H9 (cell line): Measurements from ENCODE around the gene SERPINE3. TPM values are rescaled to one million over a fixed set of nuclear protein-coding genes. Genes with fewer than 3 reads are reported as not detected.

Source experiments
- DNase-seq: peaks from one replicate; pipeline ENCODE4 v3.0.0-alpha.2; 2017
- H2AFZ ChIP-seq: one replicate; pipeline ENCODE4 v1.6.1; 2013; ENCODE audit warnings: mild to moderate bottlenecking, low read length, control low read depth, moderate library complexity
- H2AK5ac ChIP-seq: 2 replicates; pipeline ENCODE4 v1.6.1; 2013; ENCODE audit warnings: low read length, control low read depth, mixed read lengths; ENCODE audit not compliant: insufficient read length
- H2BK120ac ChIP-seq: one replicate; pipeline ENCODE4 v1.6.1; 2013; ENCODE audit warnings: low read depth, mild to moderate bottlenecking, low read length, control low read depth, inconsistent platforms; ENCODE audit not compliant: poor library complexity, severe bottlenecking
- H2BK12ac ChIP-seq: 2 replicates; pipeline ENCODE4 v1.6.1; 2013; ENCODE audit warnings: low read length, control low read depth, mixed read lengths, low read depth; ENCODE audit not compliant: insufficient read length
- H2BK15ac ChIP-seq: 2 replicates; pipeline ENCODE4 v1.6.1; 2013; ENCODE audit warnings: low read depth, low read length, control low read depth
- H2BK20ac ChIP-seq: one replicate; pipeline ENCODE4 v1.6.1; 2013; ENCODE audit warnings: low read depth, mild to moderate bottlenecking, low read length, control low read depth, inconsistent platforms; ENCODE audit not compliant: poor library complexity, severe bottlenecking
- H2BK5ac ChIP-seq: 2 replicates; pipeline ENCODE4 v1.6.1; 2013; ENCODE audit warnings: low read length, control low read depth, mixed read lengths; ENCODE audit not compliant: insufficient read length
- H3K14ac ChIP-seq: 2 replicates; pipeline ENCODE4 v1.6.1; 2013; ENCODE audit warnings: low read length, control low read depth; ENCODE audit not compliant: insufficient read depth
- H3K18ac ChIP-seq: 2 replicates; pipeline ENCODE4 v1.6.1; 2013; ENCODE audit warnings: low read depth, mild to moderate bottlenecking, mixed read lengths, low read length, control low read depth; ENCODE audit not compliant: insufficient read length
- H3K23ac ChIP-seq: 2 replicates; pipeline ENCODE4 v1.6.1; 2013; ENCODE audit warnings: low read length, control low read depth, mixed read lengths, low read depth; ENCODE audit not compliant: insufficient read length
- H3K23me2 ChIP-seq: 2 replicates; pipeline ENCODE4 v1.6.1; 2013; ENCODE audit warnings: low read depth, mild to moderate bottlenecking, mixed read lengths, low read length, control low read depth; ENCODE audit not compliant: insufficient read length, poor library complexity, severe bottlenecking
- H3K27ac ChIP-seq: 2 replicates; pipeline ENCODE4 v1.5.1; 2013; ENCODE audit warnings: low read length, control low read depth, mixed read lengths, low read depth; ENCODE audit not compliant: insufficient read length
- H3K27me3 ChIP-seq: 2 replicates; pipeline ENCODE4 v1.6.1; 2013; ENCODE audit warnings: low read length, control low read depth, inconsistent platforms; ENCODE audit not compliant: insufficient read depth
- H3K4ac ChIP-seq: 2 replicates; pipeline ENCODE4 v1.6.1; 2013; ENCODE audit warnings: low read depth, mild to moderate bottlenecking, control low read depth, inconsistent platforms, low read length, moderate library complexity
- H3K4me1 ChIP-seq: 2 replicates; pipeline ENCODE4 v1.6.1; 2013; ENCODE audit warnings: low read length, control low read depth, inconsistent platforms; ENCODE audit not compliant: insufficient read depth
- H3K4me2 ChIP-seq: 2 replicates; pipeline ENCODE4 v1.6.1; 2013; ENCODE audit warnings: low read length, control low read depth, mixed read lengths; ENCODE audit not compliant: insufficient read length, insufficient read depth
- H3K56ac ChIP-seq: 2 replicates; pipeline ENCODE4 v1.6.1; 2013; ENCODE audit warnings: low read depth, mild to moderate bottlenecking, mixed read lengths, low read length, control low read depth; ENCODE audit not compliant: insufficient read length
- H3K79me1 ChIP-seq: 2 replicates; pipeline ENCODE4 v1.6.1; 2013; ENCODE audit warnings: low read depth, mild to moderate bottlenecking, moderate library complexity, low read length, control low read depth, inconsistent platforms; ENCODE audit not compliant: insufficient read depth, poor library complexity, severe bottlenecking
- H3K79me2 ChIP-seq: 2 replicates; pipeline ENCODE4 v1.6.1; 2013; ENCODE audit warnings: low read length, control low read depth, inconsistent platforms; ENCODE audit not compliant: insufficient read depth
- H3K9ac ChIP-seq: 2 replicates; pipeline ENCODE4 v1.6.1; 2013; ENCODE audit warnings: low read length, control low read depth, mixed read lengths; ENCODE audit not compliant: insufficient read length; ENCODE audit errors: extremely low read depth
- H3K9me3 ChIP-seq: one replicate; pipeline ENCODE4 v1.6.1; 2013; ENCODE audit warnings: low read depth, low read length, inconsistent platforms; ENCODE audit not compliant: control insufficient read depth
- H3T11ph ChIP-seq: one replicate; pipeline ENCODE4 v1.6.1; 2013; ENCODE audit warnings: mild to moderate bottlenecking, low read length, control low read depth, inconsistent platforms
- H4K20me1 ChIP-seq: one replicate; pipeline ENCODE4 v1.6.1; 2013; ENCODE audit not compliant: control insufficient read depth, insufficient read length, insufficient read depth
- H4K5ac ChIP-seq: 2 replicates; pipeline ENCODE4 v1.6.1; 2013; ENCODE audit warnings: low read depth, mild to moderate bottlenecking, mixed read lengths, low read length, control low read depth; ENCODE audit not compliant: insufficient read length
- H4K8ac ChIP-seq: replicated peaks from 2 replicates; pipeline ENCODE4 v1.6.1; 2013; ENCODE audit warnings: low read length, control low read depth, mixed read lengths, low read depth; ENCODE audit not compliant: insufficient read length
- H4K91ac ChIP-seq: 2 replicates; pipeline ENCODE4 v1.6.1; 2013; ENCODE audit warnings: low read depth, mild to moderate bottlenecking, moderate library complexity, mixed read lengths, low read length, control low read depth; ENCODE audit not compliant: insufficient read length
- H3K27ac Mint-ChIP-seq, 3 experiments: 2 replicates in 2 of 3; 3 replicates in 1 of 3; pipeline ENCODE4 v1.8.0; 2020 to 2021; ENCODE audit warnings: mixed read lengths in 3 of 3, mild to moderate bottlenecking in 1 of 3, moderate library complexity in 1 of 3
- H3K27me3 Mint-ChIP-seq: 2 replicates; pipeline ENCODE4 v1.8.0; 2021; ENCODE audit warnings: low read depth, mild to moderate bottlenecking, moderate library complexity, mixed read lengths
- H3K36me3 Mint-ChIP-seq, 3 experiments: 2 replicates in 2 of 3; 3 replicates in 1 of 3; pipeline ENCODE4 v1.8.0; 2020 to 2021; ENCODE audit warnings: low read depth in 3 of 3, mixed read lengths in 3 of 3; ENCODE audit not compliant: insufficient read depth in 1 of 3
- H3K4me1 Mint-ChIP-seq, 2 experiments: 2 replicates each; pipeline ENCODE4 v1.8.0; 2020; ENCODE audit warnings: mixed read lengths in 2 of 2
- H3K4me3 Mint-ChIP-seq, 2 experiments: 2 replicates in 1 of 2; 3 replicates in 1 of 2; pipeline ENCODE4 v1.8.0; 2020 to 2021; ENCODE audit warnings: mild to moderate bottlenecking in 2 of 2, mixed read lengths in 2 of 2, moderate library complexity in 1 of 2
- H3K9me3 Mint-ChIP-seq, 2 experiments: 2 replicates in 1 of 2; 3 replicates in 1 of 2; pipeline ENCODE4 v1.8.0; 2020; ENCODE audit warnings: mild to moderate bottlenecking in 2 of 2, mixed read lengths in 2 of 2, moderate library complexity in 1 of 2
- WGBS: extraction: QIAGEN DNeasy Blood & Tissue Kit; methylation state at CpG from one replicate; pipeline ENCODE4 v1.1.7; 2013; ENCODE audit warnings: missing lambda C conversion rate, low lambda C conversion rate, mixed read lengths; ENCODE audit not compliant: insufficient read length; ENCODE audit errors: extremely low coverage; 5-methylcytosine and 5-hydroxymethylcytosine counted together
- total RNA-seq: library from RNA; stranded (reverse); gene quantifications from 2 replicates; pipeline ENCODE4 v1.2.1, GENCODE V29; 2021
- TF ChIP-seq, protein P1 (sequence below): fragments of 200-600 bp; sonication (generic); conservative IDR thresholded peaks from 3 replicates; pipeline ENCODE4 v1.8.0; 2021; ENCODE audit warnings: antibody characterized with exemption, mild to moderate bottlenecking

The SERPINE3 gene
- total RNA-seq, 1 experiment from 2014 or later, result not detected

DNA sequence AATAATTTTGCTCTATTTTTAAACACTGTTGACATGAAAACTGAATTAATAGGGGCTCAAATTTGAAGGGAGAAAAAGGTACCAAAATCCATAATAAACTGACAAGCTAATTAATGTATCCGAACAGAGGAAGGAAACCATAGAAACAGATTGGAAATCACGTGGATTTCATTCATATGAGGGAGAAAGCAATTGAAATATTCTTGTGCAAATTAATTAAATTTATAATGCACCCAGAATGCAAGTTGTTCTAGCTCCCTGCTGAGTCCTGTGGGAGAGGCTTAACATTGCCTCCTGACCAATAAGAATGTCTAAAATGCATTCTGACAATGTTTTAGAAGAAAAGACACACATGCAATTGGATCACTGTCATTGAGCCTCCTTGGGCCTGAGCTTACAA is 17.7 kb upstream of the SERPINE3 start:
- Mint-ChIP-seq H3K36me3 (peaks cover 0 to 3% (median 0%) of the 10 kb centered on the region in 3 experiments; a peak in 2 of 7 replicates), H3K4me1 (peaks cover 46% of the 10 kb centered on the region in 2 experiments), H3K27me3 (no peaks in the 10 kb centered on the region), H3K27ac (no peak overlapping the region), H3K9me3 (no peaks in the 10 kb centered on the region), H3K4me3 (no peak overlapping the region)
- no peak overlapping the region for H3K14ac ChIP-seq
- no peaks in the 10 kb centered on the region for H4K20me1 ChIP-seq
- no peak overlapping the region for H4K91ac ChIP-seq
- H2AK5ac ChIP-seq, result no peak overlapping the region
- no peaks in the 10 kb centered on the region for H3K23me2 ChIP-seq
- H3K79me2 ChIP-seq, result no peaks in the 10 kb centered on the region
- peaks cover 5% of the 10 kb centered on the region; the same call in 1 of the 2 replicates for H3K4me1 ChIP-seq
- H3K27ac ChIP-seq, result no peak overlapping the region
- H2AFZ ChIP-seq, result no peak overlapping the region
- H4K5ac ChIP-seq, result no peak overlapping the region
- H3K23ac ChIP-seq, result no peak overlapping the region
- H3K79me1 ChIP-seq, result no peaks in the 10 kb centered on the region
- H2BK12ac ChIP-seq, result no peak overlapping the region
- TF ChIP-seq, protein P1, sequence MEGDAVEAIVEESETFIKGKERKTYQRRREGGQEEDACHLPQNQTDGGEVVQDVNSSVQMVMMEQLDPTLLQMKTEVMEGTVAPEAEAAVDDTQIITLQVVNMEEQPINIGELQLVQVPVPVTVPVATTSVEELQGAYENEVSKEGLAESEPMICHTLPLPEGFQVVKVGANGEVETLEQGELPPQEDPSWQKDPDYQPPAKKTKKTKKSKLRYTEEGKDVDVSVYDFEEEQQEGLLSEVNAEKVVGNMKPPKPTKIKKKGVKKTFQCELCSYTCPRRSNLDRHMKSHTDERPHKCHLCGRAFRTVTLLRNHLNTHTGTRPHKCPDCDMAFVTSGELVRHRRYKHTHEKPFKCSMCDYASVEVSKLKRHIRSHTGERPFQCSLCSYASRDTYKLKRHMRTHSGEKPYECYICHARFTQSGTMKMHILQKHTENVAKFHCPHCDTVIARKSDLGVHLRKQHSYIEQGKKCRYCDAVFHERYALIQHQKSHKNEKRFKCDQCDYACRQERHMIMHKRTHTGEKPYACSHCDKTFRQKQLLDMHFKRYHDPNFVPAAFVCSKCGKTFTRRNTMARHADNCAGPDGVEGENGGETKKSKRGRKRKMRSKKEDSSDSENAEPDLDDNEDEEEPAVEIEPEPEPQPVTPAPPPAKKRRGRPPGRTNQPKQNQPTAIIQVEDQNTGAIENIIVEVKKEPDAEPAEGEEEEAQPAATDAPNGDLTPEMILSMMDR, result no peak
- no peak overlapping the region for H3K4me2 ChIP-seq
- H3K18ac ChIP-seq, result no peak overlapping the region
- no CpG with 5 or more reads among the region's 2 CpGs for WGBS
- H2BK120ac ChIP-seq, result no peak overlapping the region
- DNase-seq, result no peak
- no peak overlapping the region for H3K56ac ChIP-seq
- no peak overlapping the region for H4K8ac ChIP-seq
- no peaks in the 10 kb centered on the region; the same call in 1 of the 2 replicates for H3K27me3 ChIP-seq
- no peak overlapping the region for H2BK5ac ChIP-seq
- H3K4ac ChIP-seq, result no peak overlapping the region
- no peak overlapping the region for H2BK15ac ChIP-seq
- H3T11ph ChIP-seq, result no peak overlapping the region
- H2BK20ac ChIP-seq, result no peak overlapping the region
- H3K9me3 ChIP-seq, result no peaks in the 10 kb centered on the region
- H3K9ac ChIP-seq, result no peak overlapping the region
